HEK293T (cell line): ENCODE measurements around the gene SLC8A1.

ENCODE experiments used
- CTBP1 ChIP-seq: fragments of 450-650 bp; IDR thresholded peaks from 2 replicates; pipeline ENCODE4 v1.6.1; 2016; ENCODE audit warnings: borderline replicate concordance
- ELF4 ChIP-seq: fragments of 450-650 bp; IDR thresholded peaks from 2 replicates; pipeline ENCODE4 v1.6.1; 2017; ENCODE audit warnings: antibody characterized with exemption
- HDGF ChIP-seq: fragments of 450-650 bp; IDR thresholded peaks from 2 replicates; pipeline ENCODE4 v1.6.1; 2017; ENCODE audit warnings: antibody characterized with exemption, borderline replicate concordance
- L3MBTL2 ChIP-seq: fragments of 450-650 bp; conservative IDR thresholded peaks from 2 replicates; pipeline ENCODE4 v1.6.1; 2016; ENCODE audit warnings: mild to moderate bottlenecking
- LEF1 ChIP-seq: fragments of 450-650 bp; IDR thresholded peaks from 2 replicates; pipeline ENCODE4 v1.6.1; 2017; ENCODE audit warnings: mild to moderate bottlenecking, borderline replicate concordance
- SP1 ChIP-seq: fragments of 450-650 bp; IDR thresholded peaks from 2 replicates; pipeline ENCODE4 v1.6.1; 2017
- SUZ12 ChIP-seq: fragments of 450-650 bp; IDR thresholded peaks from 2 replicates; pipeline ENCODE4 v1.6.1; 2016; ENCODE audit warnings: mild to moderate bottlenecking
- ZNF384 ChIP-seq: fragments of 450-650 bp; IDR thresholded peaks from 2 replicates; pipeline ENCODE4 v1.6.1; 2016
- TF ChIP-seq, protein P1 (sequence below): fragments of 450-650 bp; IDR thresholded peaks from 2 replicates; pipeline ENCODE4 v1.6.1; 2016

DNA sequence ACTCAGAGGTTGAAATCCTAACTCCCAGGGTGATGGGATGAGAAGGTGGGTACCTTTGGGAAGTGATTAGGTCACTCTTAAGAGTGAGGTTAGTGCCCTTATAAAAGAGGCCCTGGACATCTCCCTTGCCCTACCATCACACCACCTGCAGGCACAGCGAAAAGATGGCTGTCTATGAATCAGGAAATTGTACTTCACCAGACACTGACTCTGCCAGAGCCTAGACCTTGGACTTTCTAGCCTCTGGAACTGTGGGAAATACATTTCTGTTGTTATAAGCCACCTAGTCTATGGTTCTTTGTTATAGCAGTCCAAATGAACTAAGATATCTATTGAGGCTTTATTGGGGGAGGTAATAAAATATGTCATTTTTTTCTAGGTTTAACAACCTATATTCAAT is 203.6 kb downstream of the SLC8A1 start:
- TF ChIP-seq SP1: no peak
- TF ChIP-seq HDGF: no peak
- TF ChIP-seq ZNF384: no peak
- TF ChIP-seq L3MBTL2: no peak
- TF ChIP-seq, protein P1, sequence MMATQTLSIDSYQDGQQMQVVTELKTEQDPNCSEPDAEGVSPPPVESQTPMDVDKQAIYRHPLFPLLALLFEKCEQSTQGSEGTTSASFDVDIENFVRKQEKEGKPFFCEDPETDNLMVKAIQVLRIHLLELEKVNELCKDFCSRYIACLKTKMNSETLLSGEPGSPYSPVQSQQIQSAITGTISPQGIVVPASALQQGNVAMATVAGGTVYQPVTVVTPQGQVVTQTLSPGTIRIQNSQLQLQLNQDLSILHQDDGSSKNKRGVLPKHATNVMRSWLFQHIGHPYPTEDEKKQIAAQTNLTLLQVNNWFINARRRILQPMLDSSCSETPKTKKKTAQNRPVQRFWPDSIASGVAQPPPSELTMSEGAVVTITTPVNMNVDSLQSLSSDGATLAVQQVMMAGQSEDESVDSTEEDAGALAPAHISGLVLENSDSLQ: no peak
- TF ChIP-seq SUZ12: no peak
- TF ChIP-seq LEF1: no peak
- TF ChIP-seq ELF4: no peak
- TF ChIP-seq CTBP1: no peak
